Activated CD4-positive, alpha-beta T cell treated with anti-CD3 and anti-CD28 coated beads, Interleukin-2, amount 50 U/mL, for 24 hours (primary cell): ENCODE results near the gene MBOAT2.

ENCODE experiments used
- DNase-seq, 2 donors: peaks; one replicate each; pipeline ENCODE4 v3.0.0-alpha.2; 2020; ENCODE audit warnings: low read depth in 1 of 2, low spot score in 1 of 2

The MBOAT2 gene

GRCh38 chr2:9018534-9018933 lies 15.1 kb upstream of the MBOAT2 start:
- no peak for DNase-seq

- DNase-seq, result no peak
Measured at GRCh38 chr2:9018109-9018508, 14.6 kb upstream of the MBOAT2 start.

GRCh38 chr2:9017411-9017810 lies 13.9 kb upstream of the MBOAT2 start:
- DNase-seq, result no peak

GRCh38 chr2:9015998-9016397 lies 12.5 kb upstream of the MBOAT2 start:
- DNase-seq, result no peak

DNA sequence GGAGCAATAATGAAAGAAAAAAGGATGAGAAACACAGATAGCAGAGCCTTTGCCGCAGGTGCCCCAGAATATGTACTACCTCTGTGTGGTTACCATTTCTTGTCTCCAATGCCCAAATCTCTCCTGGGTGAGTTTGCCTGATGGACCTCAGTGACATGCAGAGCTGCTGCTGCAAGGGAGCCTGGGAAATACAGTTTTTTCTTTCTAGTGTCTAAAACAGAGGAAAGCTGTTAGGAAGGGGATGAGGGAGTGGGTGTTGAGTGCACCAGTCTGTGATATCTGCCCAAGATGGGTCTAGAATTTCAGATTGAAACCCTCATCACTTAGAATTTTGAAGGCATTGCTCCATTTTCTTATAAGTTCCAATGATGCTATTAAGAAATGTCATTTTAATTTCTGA lies 9.9 kb upstream of the MBOAT2 start:
- DNase-seq, result no peak

DNA sequence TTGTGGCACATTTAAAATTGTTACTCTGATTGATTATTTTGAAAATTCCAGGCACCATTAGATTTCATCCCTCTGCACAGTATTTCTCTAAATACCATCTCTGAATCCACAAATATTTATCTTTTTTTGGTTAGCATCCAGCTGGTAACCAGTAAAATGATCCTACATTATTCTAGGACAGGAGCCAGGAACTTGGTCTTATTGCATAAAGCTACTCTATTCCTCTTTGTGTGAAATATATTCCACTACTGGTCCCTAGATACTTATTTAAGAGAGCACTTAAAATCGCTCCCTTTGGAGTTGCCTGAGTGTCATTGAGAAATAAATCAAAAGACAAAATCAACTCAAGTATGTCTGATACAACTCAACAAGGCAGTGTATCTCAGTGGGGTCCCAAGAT lies 7.4 kb upstream of the MBOAT2 start:
- DNase-seq, result no peak

DNA sequence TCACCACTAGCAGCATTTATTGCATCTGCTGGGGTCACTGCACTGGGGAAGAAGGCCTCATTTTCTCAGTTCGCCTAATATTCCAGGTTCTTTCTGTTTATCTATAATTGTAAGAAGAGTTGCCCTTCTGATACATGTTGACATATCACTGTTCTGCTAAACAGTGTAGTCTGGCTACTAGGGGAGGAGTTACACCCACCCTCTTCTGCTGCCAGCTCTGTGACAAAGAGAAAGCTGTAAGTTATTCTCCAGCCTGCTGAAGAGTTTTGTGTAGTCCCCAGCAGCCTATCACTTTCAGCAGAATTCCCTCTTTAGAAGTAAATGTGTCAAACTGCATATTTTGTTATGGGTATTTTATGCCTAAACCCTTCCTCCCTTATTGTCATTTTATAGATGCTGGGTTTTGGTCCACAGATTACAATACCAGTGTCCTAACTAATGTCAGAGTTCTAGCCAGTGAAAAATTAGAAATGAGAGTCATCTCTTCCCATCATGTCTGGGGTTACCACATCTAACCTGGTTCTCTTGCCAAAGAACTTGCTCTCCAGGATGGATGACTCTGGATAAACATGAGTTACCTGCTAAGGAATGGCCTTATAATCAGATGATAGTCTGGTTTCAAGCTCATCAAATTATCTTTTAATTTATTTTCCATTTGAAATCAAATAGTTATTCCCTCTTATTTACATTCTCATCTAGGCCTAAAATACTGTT lies 5.6 kb upstream of the MBOAT2 start:
- DNase-seq, result no peak

- no peak for DNase-seq
Measured at GRCh38 chr2:9006368-9006767, 2.9 kb upstream of the MBOAT2 start.

- DNase-seq, result no peak
Measured at GRCh38 chr2:9004338-9005204, 1.1 kb upstream of the MBOAT2 start.

GRCh38 chr2:9003366-9003615 lies 193 bp downstream of the MBOAT2 start:
- DNase-seq, result no peak

DNA sequence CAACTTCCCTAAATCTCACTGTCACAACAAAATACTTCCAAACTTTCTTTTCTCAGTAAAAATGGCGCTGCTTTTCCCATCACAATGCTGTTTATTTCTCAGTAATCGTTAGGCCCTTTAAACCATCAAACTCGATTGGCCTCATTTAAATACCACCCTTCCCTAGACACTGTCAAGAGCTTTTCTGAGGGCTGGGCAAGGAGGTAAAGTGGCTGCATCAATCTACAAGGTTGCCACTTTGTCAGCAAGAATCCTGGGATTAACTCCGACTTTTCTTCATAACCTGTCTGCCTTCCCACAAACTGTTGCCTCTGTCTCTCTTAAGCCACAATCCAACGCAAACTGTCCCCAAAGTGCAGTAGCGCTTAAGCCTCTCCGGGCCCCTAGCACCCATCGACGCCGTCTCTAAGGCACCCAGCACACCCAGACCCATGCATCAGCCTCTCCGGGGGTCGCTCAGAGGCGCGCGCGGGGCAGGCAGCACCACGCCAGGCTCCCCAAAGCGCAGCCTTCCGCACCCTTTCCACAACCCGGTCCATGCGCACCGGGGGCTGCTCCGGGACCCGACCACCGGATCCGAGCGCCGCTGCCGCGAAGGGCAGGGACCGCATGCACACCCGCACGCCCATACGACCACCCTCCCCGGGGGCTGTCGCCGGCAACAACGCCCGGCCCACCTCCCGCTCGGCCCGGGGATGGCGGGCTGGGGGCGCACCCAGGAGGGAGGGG lies 683 bp downstream of the MBOAT2 start:
- DNase-seq, result no peak

GRCh38 chr2:9002313-9002636 lies 1.2 kb downstream of the MBOAT2 start:
- DNase-seq, result no peak

- no peak for DNase-seq
Measured at GRCh38 chr2:9001778-9002177, 1.7 kb downstream of the MBOAT2 start.

- DNase-seq, result no peak
Measured at GRCh38 chr2:9001229-9001628, 2.3 kb downstream of the MBOAT2 start.

DNA sequence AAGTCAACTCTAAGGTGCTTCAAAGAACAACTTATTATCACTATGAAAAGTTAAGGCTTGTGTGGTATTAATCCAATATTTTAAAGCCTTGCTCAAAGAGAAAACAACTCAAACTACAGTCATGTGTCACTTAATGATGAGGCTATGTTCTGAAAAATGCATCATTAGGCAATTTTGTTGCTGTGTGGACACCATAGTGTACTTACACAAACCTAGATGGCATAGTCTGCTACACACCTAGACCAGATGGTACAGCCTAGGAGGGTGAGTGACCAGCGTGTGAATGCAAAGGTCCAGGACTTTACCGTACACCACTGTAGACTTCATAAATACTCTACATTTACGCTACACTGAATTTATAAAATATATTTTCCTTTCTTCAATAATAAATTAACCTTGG lies 3.0 kb downstream of the MBOAT2 start:
- DNase-seq, result no peak

DNA sequence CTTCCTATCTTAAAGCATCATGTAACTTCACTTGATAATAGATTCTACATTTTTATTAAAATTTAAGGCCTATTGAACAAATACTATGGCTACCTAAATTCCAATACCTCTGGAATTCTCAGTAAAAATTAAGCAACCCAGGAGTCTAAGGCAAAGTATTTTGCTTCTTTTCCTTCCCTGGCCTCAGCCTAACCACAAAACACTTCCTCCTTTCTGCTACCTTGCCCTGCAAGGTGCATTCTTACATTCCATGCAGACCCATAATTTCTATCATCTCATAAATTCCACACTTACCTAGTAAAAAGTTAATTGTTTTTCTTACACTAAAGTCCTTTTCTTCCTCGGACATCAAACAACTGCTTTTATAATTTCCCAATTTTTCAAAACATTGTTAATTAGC lies 3.7 kb downstream of the MBOAT2 start:
- DNase-seq, result no peak

- DNase-seq, result no peak
Measured at GRCh38 chr2:8999102-8999446, 4.4 kb downstream of the MBOAT2 start.

DNA sequence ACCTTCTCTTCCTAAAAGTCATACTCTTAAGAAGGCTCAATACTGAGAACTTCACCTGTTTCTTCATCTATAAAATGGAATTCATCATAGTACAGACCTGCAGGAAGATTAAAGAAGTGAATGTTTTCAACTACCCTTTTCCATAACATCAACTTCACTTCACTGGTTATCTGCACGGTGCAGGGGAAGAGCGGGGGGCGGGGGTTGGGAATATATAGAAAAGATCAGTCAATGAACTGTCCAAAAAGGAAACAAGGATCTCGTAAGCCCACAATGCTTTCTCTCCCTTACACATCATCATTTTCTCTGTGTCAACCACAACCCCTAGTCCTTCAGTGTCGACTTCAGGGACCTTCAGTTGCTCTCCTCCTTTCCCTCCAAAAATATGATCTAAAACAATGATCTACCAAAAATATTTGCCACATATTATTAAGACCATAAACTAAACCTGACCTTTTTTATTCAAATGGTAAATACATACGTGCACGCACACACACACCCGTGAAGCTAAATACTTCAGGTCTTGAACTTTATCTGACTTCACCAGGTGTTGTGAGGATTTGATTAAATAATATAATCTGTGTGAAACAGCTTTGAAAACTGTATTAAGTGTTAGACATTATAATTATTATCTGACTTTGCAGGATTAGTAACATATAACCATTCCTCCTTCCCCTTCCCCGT lies 4.9 kb downstream of the MBOAT2 start:
- no peak for DNase-seq

- DNase-seq, result no peak
Measured at GRCh38 chr2:8997631-8998030, 5.9 kb downstream of the MBOAT2 start.

DNA sequence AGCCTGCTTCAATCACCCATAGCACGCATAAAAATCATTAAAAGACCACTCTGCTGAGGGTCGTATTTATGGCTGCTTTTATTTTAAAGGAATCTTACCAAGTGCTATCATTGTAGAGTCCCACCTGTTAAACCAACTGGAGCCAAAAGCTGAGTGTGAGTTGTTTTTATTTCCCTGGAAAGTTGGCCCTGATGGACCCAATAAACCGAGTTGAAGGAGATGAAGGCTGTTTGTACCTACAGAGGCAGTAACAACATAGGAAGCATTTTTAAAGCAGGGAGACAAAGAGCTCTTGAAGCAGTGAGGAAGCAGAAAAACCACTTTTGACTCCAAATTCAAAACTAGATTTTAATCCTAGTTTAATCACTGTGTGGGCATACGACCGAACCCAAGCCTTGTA lies 6.4 kb downstream of the MBOAT2 start:
- no peak for DNase-seq

DNA sequence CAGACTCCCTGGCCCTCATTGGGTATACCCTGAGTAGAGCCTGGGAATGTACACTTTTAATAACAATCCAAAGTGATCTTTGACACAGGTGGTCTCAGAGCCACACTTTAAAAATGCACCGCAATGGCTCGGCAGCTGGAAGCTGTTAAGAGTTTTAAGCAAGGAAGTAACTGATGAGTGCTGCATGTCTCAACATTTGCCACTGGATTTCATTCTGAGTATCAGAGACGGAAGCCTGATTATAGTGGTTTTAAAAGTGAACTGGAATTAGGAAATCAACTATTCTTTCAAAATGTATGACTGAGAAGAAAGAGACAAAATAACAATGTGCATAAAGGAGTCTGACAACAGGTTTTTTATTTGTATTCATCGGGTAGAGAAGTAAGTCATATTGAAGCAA lies 7.5 kb downstream of the MBOAT2 start:
- no peak for DNase-seq

- DNase-seq, result no peak
Measured at GRCh38 chr2:8994386-8994785, 9.1 kb downstream of the MBOAT2 start.
